Measurements from ENCODE around the gene ZNF384. TPM values are rescaled to one million over a fixed set of nuclear protein-coding genes. Genes with fewer than 3 reads are reported as not detected.

The ZNF384 gene
- total and polyA plus RNA-seq, 2 experiments from 2014 or later = 33.8 to 35.8 TPM

GRCh38 chr12:6618483-6619225 is 70.5 kb downstream of the ZNF384 start:
- no peak overlapping the region for H2AFZ ChIP-seq
- H3K4me2 ChIP-seq = no peak overlapping the region
- no peak overlapping the region for H3K27ac ChIP-seq
- H3K4me3 ChIP-seq = no peak overlapping the region
- TF ChIP-seq CTCF (IDR thresholded peaks at IDR 0.05; ENCODE audit: poor library complexity) (no peak), EZH2phosphoT487 (IDR thresholded peaks at IDR 0.05; ENCODE audit: low read depth, severe bottlenecking, unreplicated experiment) (no peak), EZH2 (IDR thresholded peaks at IDR 0.05; ENCODE audit: borderline replicate concordance) (no peak)
- no peaks in the 10 kb centered on the region for H3K36me3 ChIP-seq (replicated peaks; ENCODE audit: insufficient read depth, low read depth)
- no peaks in the 10 kb centered on the region for H3K9me2 ChIP-seq (replicated peaks; ENCODE audit: insufficient read depth)
- H3K9me3 ChIP-seq (ENCODE audit: low read depth) = no peaks in the 10 kb centered on the region
- no peaks in the 10 kb centered on the region for H4K20me1 ChIP-seq (ENCODE audit: insufficient read depth, poor library complexity, severe bottlenecking)
- DNase-seq (ENCODE audit: low spot score) = no peak
- peaks cover 3% of the 10 kb centered on the region for H3K27me3 ChIP-seq
- 92% methylated on average over 5 of the region's 5 CpGs for WGBS (ENCODE audit: low lambda C conversion rate, missing lambda C conversion rate)
- H3K4me1 ChIP-seq (ENCODE audit: insufficient read depth) = peaks cover 8% of the 10 kb centered on the region
- H3K79me2 ChIP-seq = no peaks in the 10 kb centered on the region

Small RNA genes lying within 50 kb of the gene (small RNA-seq; reads per million reads assigned to genes)
- gene RNU6-781P = not detected

Other genes with a start within 250 kb of the ZNF384 start
- gene CD27, start 244.4 kb downstream of the ZNF384 start, total RNA-seq = not detected in 2 replicates
- gene CD27, start 244.4 kb downstream of the ZNF384 start, polyA plus RNA-seq = 0.15 and 0.44 TPM in 2 replicates
- 8.2 and 11.7 TPM in 2 replicates for gene TAPBPL, start 237.3 kb downstream of the ZNF384 start, total RNA-seq
- gene TAPBPL, start 237.3 kb downstream of the ZNF384 start, polyA plus RNA-seq = 9.7 and 10.8 TPM in 2 replicates
- 0.88 and 5.0 TPM in 2 replicates for gene VAMP1, start 218.7 kb downstream of the ZNF384 start, total RNA-seq
- gene VAMP1, start 218.7 kb downstream of the ZNF384 start, polyA plus RNA-seq = 5.9 and 8.0 TPM in 2 replicates
- 57.4 and 81.6 TPM in 2 replicates for gene MRPL51, start 196.1 kb downstream of the ZNF384 start, total RNA-seq
- 231 and 267 TPM in 2 replicates for gene MRPL51, start 196.1 kb downstream of the ZNF384 start, polyA plus RNA-seq
- gene NCAPD2, start 195.3 kb downstream of the ZNF384 start, total RNA-seq = 26.7 and 31.4 TPM in 2 replicates
- gene NCAPD2, start 195.3 kb downstream of the ZNF384 start, polyA plus RNA-seq = 13.7 and 17.4 TPM in 2 replicates
- 1,719 and 1,827 TPM in 2 replicates for gene GAPDH, start 154.9 kb downstream of the ZNF384 start, total RNA-seq
- 2,607 and 2,708 TPM in 2 replicates for gene GAPDH, start 154.9 kb downstream of the ZNF384 start, polyA plus RNA-seq
- gene IFFO1, start 133.3 kb downstream of the ZNF384 start, total RNA-seq = 5.4 and 7.5 TPM in 2 replicates
- gene IFFO1, start 133.3 kb downstream of the ZNF384 start, polyA plus RNA-seq = 11.2 and 15.2 TPM in 2 replicates
- 36.1 and 40.3 TPM in 2 replicates for gene NOP2, start 121.1 kb downstream of the ZNF384 start, total RNA-seq
- gene NOP2, start 121.1 kb downstream of the ZNF384 start, polyA plus RNA-seq = 37.8 and 38.1 TPM in 2 replicates
- 181 and 211 TPM in 2 replicates for gene CHD4, start 82.0 kb downstream of the ZNF384 start, total RNA-seq
- gene CHD4, start 82.0 kb downstream of the ZNF384 start, polyA plus RNA-seq = 74.1 and 108 TPM in 2 replicates
- gene LPAR5, start 53.4 kb downstream of the ZNF384 start, total RNA-seq = 0.60 and 1.0 TPM in 2 replicates
- 0.34 and 2.0 TPM in 2 replicates for gene LPAR5, start 53.4 kb downstream of the ZNF384 start, polyA plus RNA-seq
- 0.20 and 0.68 TPM in 2 replicates for gene ACRBP, start 41.9 kb downstream of the ZNF384 start, total RNA-seq
- gene ACRBP, start 41.9 kb downstream of the ZNF384 start, polyA plus RNA-seq = 0.62 and 1.8 TPM in 2 replicates
- gene ING4, start 26.3 kb downstream of the ZNF384 start, total RNA-seq = 35.7 and 39.7 TPM in 2 replicates
- 38.9 and 42.9 TPM in 2 replicates for gene ING4, start 26.3 kb downstream of the ZNF384 start, polyA plus RNA-seq
- 0.16 and 0.17 TPM in 2 replicates for gene PIANP, start 11.4 kb upstream of the ZNF384 start, total RNA-seq
- 0.95 and 1.0 TPM in 2 replicates for gene PIANP, start 11.4 kb upstream of the ZNF384 start, polyA plus RNA-seq
- 46.9 and 56.7 TPM in 2 replicates for gene COPS7A, start 34.7 kb upstream of the ZNF384 start, total RNA-seq
- 65.2 and 73.6 TPM in 2 replicates for gene COPS7A, start 34.7 kb upstream of the ZNF384 start, polyA plus RNA-seq
- 210 and 241 TPM in 2 replicates for gene MLF2, start 63.8 kb upstream of the ZNF384 start, total RNA-seq
- gene MLF2, start 63.8 kb upstream of the ZNF384 start, polyA plus RNA-seq = 508 and 535 TPM in 2 replicates
- 179 and 180 TPM in 2 replicates for gene PTMS, start 77.0 kb upstream of the ZNF384 start, total RNA-seq
- 282 and 315 TPM in 2 replicates for gene PTMS, start 77.0 kb upstream of the ZNF384 start, polyA plus RNA-seq
- 0.52 and 0.70 TPM in 2 replicates for gene LAG3, start 83.1 kb upstream of the ZNF384 start, total RNA-seq
- gene LAG3, start 83.1 kb upstream of the ZNF384 start, polyA plus RNA-seq = 0.91 and 1.2 TPM in 2 replicates
- gene CD4, start 100.2 kb upstream of the ZNF384 start, total RNA-seq = 2.4 and 2.7 TPM in 2 replicates
- 2.7 and 6.4 TPM in 2 replicates for gene CD4, start 100.2 kb upstream of the ZNF384 start, polyA plus RNA-seq
- gene GPR162, start 132.4 kb upstream of the ZNF384 start, total RNA-seq = 1.2 and 2.3 TPM in 2 replicates
- gene GPR162, start 132.4 kb upstream of the ZNF384 start, polyA plus RNA-seq = 2.3 and 6.2 TPM in 2 replicates
- gene P3H3, start 139.0 kb upstream of the ZNF384 start, total RNA-seq = 19.6 and 38.1 TPM in 2 replicates
- 38.6 and 47.3 TPM in 2 replicates for gene P3H3, start 139.0 kb upstream of the ZNF384 start, polyA plus RNA-seq
- gene GNB3, start 151.6 kb upstream of the ZNF384 start, total RNA-seq = 1.6 and 2.6 TPM in 2 replicates
- 10.2 and 19.1 TPM in 2 replicates for gene GNB3, start 151.6 kb upstream of the ZNF384 start, polyA plus RNA-seq
- 7.5 and 8.5 TPM in 2 replicates for gene CDCA3, start 161.9 kb upstream of the ZNF384 start, total RNA-seq
- gene CDCA3, start 161.9 kb upstream of the ZNF384 start, polyA plus RNA-seq = 18.2 and 20.6 TPM in 2 replicates
- gene USP5, start 162.8 kb upstream of the ZNF384 start, total RNA-seq = 60.5 and 61.6 TPM in 2 replicates
- gene USP5, start 162.8 kb upstream of the ZNF384 start, polyA plus RNA-seq = 73.7 and 78.9 TPM in 2 replicates
- gene TPI1, start 178.2 kb upstream of the ZNF384 start, total RNA-seq = 571 and 614 TPM in 2 replicates
- 891 and 918 TPM in 2 replicates for gene TPI1, start 178.2 kb upstream of the ZNF384 start, polyA plus RNA-seq
- 10.8 and 14.1 TPM in 2 replicates for gene SPSB2, start 183.9 kb upstream of the ZNF384 start, total RNA-seq
- 11.0 and 13.8 TPM in 2 replicates for gene SPSB2, start 183.9 kb upstream of the ZNF384 start, polyA plus RNA-seq
- 8.2 and 9.3 TPM in 2 replicates for gene LRRC23, start 215.4 kb upstream of the ZNF384 start, total RNA-seq
- gene LRRC23, start 215.4 kb upstream of the ZNF384 start, polyA plus RNA-seq = 9.9 and 12.9 TPM in 2 replicates
- gene ENO2, start 225.2 kb upstream of the ZNF384 start, total RNA-seq = 11.1 and 11.8 TPM in 2 replicates
- gene ENO2, start 225.2 kb upstream of the ZNF384 start, polyA plus RNA-seq = 14.2 and 18.8 TPM in 2 replicates
- gene ATN1, start 238.6 kb upstream of the ZNF384 start, total RNA-seq = 11.1 and 15.8 TPM in 2 replicates
- 32.7 and 43.7 TPM in 2 replicates for gene ATN1, start 238.6 kb upstream of the ZNF384 start, polyA plus RNA-seq